ENCODE data around the gene SNED1. TPM values are rescaled to one million over a fixed set of nuclear protein-coding genes. Genes with fewer than 3 reads are reported as not detected.

The SNED1 gene
- total RNA-seq, 1 experiment from 2014 or later: 2.8 TPM

DNA sequence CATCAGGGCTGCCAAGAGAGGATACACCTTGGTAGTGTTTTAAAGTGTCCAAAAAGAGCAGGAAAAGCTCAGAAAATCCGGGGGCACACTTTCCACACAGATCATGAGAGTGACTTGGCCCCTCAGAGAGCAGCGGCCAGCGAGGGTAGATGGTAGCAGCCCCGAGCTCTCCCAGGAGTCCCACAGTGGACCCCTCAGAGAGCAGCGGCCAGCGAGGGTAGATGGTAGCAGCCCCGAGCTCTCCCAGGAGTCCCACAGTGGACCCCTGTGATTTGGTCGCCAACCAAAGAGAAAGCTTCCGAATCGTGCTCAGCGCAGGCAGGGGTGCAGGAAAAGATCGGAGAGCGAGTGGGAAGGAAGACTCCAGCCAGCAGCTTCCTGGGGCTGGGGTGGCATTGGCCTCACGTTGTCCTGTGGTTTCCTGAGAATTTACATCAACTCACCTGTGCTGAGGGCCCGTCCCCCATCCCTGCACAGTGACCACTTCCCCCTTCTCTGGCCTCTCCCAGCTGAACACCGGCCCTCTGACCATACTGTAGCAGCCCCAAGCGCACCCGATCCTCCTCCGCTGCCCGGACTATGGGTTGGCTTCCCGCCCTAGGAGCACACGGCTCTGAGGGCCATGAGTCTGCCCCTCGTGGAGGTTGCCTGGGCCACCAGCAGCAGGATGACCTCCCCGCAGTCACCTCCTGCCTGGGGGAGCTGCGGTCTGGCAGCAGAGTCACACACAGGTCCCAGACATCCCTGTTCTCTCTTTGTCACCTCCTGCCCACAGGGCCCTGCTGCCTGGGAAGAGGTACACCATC, 69.9 kb downstream of the SNED1 start:
- intact Hi-C loops (cut with micrococcal nuclease; ENCODE audit: unreplicated experiment): no loop called here
- Histone ChIP-seq H3K79me2 (ENCODE audit: low read depth) (no peaks in the 10 kb centered on the region), H3K36me3 (ENCODE audit: low read depth) (no peaks in the 10 kb centered on the region), H4K20me1 (ENCODE audit: insufficient read depth) (no peaks in the 10 kb centered on the region), H2AFZ (no peak overlapping the region), H3F3A (ENCODE audit: insufficient read depth, low read depth) (no peaks in the 10 kb centered on the region), H3K9me2 (ENCODE audit: insufficient read depth) (no peaks in the 10 kb centered on the region), H3K4me1 (replicated peaks; ENCODE audit: insufficient read depth) (no peaks in the 10 kb centered on the region), H3K27me3 (ENCODE audit: insufficient read depth, low read depth) (peaks cover 58% of the 10 kb centered on the region), H3K4me2 (no peak overlapping the region), H3K4me3 (no peak overlapping the region), H3K27ac (no peak overlapping the region), H3K9me3 (ENCODE audit: insufficient read depth, low read depth) (no peaks in the 10 kb centered on the region)
- ChIA-PET POLR2A (ENCODE audit: unreplicated experiment) (no interaction called here), CTCF (no interaction called here)
- DNase-seq: no peak
- TF ChIP-seq EZH2 (IDR thresholded peaks at IDR 0.05; ENCODE audit: low read depth): no peak
- TF ChIP-seq, protein P1, sequence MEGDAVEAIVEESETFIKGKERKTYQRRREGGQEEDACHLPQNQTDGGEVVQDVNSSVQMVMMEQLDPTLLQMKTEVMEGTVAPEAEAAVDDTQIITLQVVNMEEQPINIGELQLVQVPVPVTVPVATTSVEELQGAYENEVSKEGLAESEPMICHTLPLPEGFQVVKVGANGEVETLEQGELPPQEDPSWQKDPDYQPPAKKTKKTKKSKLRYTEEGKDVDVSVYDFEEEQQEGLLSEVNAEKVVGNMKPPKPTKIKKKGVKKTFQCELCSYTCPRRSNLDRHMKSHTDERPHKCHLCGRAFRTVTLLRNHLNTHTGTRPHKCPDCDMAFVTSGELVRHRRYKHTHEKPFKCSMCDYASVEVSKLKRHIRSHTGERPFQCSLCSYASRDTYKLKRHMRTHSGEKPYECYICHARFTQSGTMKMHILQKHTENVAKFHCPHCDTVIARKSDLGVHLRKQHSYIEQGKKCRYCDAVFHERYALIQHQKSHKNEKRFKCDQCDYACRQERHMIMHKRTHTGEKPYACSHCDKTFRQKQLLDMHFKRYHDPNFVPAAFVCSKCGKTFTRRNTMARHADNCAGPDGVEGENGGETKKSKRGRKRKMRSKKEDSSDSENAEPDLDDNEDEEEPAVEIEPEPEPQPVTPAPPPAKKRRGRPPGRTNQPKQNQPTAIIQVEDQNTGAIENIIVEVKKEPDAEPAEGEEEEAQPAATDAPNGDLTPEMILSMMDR (conservative IDR thresholded peaks at IDR 0.05): no peak
- BruUV-seq (replicated peaks): no TSS peak

DNA sequence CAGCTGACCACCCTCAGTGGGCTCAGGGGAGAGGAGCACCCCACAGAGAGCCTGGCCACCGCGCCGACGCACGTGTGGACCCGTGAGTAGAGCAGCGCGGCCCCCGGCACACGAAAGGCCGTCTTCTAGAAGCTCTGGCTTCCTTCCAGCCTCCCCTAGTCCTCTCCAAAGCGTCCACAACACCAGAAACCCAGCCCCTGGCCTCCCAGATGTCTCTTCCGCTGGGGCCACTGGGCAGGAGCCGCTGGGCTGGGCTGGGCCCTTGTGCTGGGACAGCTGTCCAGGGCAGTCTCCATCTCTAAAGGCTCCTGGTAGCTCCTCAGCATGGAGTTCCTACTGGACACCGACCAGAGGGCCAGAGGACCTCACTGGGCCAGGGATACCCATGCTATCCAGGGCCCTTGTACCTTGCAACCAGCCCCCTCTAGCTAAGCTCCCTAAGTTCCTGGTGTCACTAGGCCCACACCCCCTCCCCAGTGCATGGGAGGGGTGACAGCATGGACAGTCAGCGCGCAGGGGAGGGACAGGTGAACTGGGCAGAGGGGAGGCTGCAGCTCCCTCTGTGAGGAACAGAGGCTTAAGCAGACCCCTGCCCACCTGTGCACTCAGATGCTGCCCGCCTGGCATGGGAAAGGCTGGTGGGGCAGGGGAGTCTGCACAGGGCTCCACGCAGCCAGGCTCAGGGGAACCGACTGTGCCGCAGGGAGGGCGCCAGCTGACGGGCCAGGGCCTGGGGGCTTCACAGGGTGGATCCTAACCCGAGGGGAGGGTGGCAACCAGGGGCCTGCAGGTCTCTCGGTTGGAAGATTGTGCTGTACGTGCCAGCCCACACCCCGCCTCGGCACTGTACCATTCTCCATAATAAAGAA, 70.8 kb downstream of the SNED1 start:
- no TSS peak for BruUV-seq (replicated peaks)
- Histone ChIP-seq H3K27ac (no peak overlapping the region), H3K9me2 (ENCODE audit: insufficient read depth) (no peaks in the 10 kb centered on the region), H3K36me3 (ENCODE audit: low read depth) (no peaks in the 10 kb centered on the region), H2AFZ (no peak overlapping the region), H4K20me1 (ENCODE audit: insufficient read depth) (no peaks in the 10 kb centered on the region), H3K4me1 (replicated peaks; ENCODE audit: insufficient read depth) (no peaks in the 10 kb centered on the region), H3K27me3 (ENCODE audit: insufficient read depth, low read depth) (peaks cover 58% of the 10 kb centered on the region), H3F3A (ENCODE audit: insufficient read depth, low read depth) (no peaks in the 10 kb centered on the region), H3K4me2 (no peak overlapping the region), H3K9me3 (ENCODE audit: insufficient read depth, low read depth) (no peaks in the 10 kb centered on the region), H3K4me3 (no peak overlapping the region), H3K79me2 (ENCODE audit: low read depth) (no peaks in the 10 kb centered on the region)
- no peak for TF ChIP-seq EZH2 (IDR thresholded peaks at IDR 0.05; ENCODE audit: low read depth)
- TF ChIP-seq, protein P1 (conservative IDR thresholded peaks at IDR 0.05): no peak
- DNase-seq: no peak
- intact Hi-C loops (cut with micrococcal nuclease; ENCODE audit: unreplicated experiment): no loop called here
- POLR2A ChIA-PET (ENCODE audit: unreplicated experiment): no interaction called here
- CTCF ChIA-PET: no interaction called here

GRCh38 chr2:241069821-241070281, 71.4 kb downstream of the SNED1 start:
- POLR2A ChIA-PET (ENCODE audit: unreplicated experiment): no interaction called here
- intact Hi-C loops (cut with micrococcal nuclease; ENCODE audit: unreplicated experiment): no loop called here

More at GRCh38 chr2:241069821-241070281, 71.4 kb downstream of the SNED1 start:
- Histone ChIP-seq H4K20me1 (ENCODE audit: insufficient read depth) (no peaks in the 10 kb centered on the region), H3K4me3 (no peak overlapping the region), H2AFZ (no peak overlapping the region), H3F3A (ENCODE audit: insufficient read depth, low read depth) (no peaks in the 10 kb centered on the region), H3K9me2 (ENCODE audit: insufficient read depth) (no peaks in the 10 kb centered on the region), H3K27me3 (ENCODE audit: insufficient read depth, low read depth) (peaks cover 58% of the 10 kb centered on the region), H3K4me2 (no peak overlapping the region), H3K36me3 (ENCODE audit: low read depth) (no peaks in the 10 kb centered on the region), H3K4me1 (replicated peaks; ENCODE audit: insufficient read depth) (no peaks in the 10 kb centered on the region), H3K9me3 (ENCODE audit: insufficient read depth, low read depth) (no peaks in the 10 kb centered on the region), H3K27ac (no peak overlapping the region), H3K79me2 (ENCODE audit: low read depth) (no peaks in the 10 kb centered on the region)
- DNase-seq: no peak
- no peak for TF ChIP-seq EZH2 (IDR thresholded peaks at IDR 0.05; ENCODE audit: low read depth)
- CTCF ChIA-PET: no interaction called here
- no TSS peak for BruUV-seq (replicated peaks)

All from PC-9 (cell line).